Choroid plexus epithelial cell (primary cell): ENCODE data around the gene COL21A1.

Experiments used
- DNase-seq: peaks from one replicate; pipeline ENCODE4 v3.0.0-alpha.2; 2010; ENCODE audit warnings: low read depth
- H3K4me3 ChIP-seq: 2 replicates; pipeline ENCODE4 v1.5.1; 2011; ENCODE audit warnings: low read depth, mild to moderate bottlenecking, control low read depth, low read length, moderate library complexity
- TF ChIP-seq, protein P1 (sequence below): conservative IDR thresholded peaks from 2 replicates; pipeline ENCODE4 v1.5.1; 2011; ENCODE audit warnings: low read depth, mild to moderate bottlenecking, control low read depth, inconsistent platforms, low read length, moderate library complexity

The COL21A1 gene

DNA sequence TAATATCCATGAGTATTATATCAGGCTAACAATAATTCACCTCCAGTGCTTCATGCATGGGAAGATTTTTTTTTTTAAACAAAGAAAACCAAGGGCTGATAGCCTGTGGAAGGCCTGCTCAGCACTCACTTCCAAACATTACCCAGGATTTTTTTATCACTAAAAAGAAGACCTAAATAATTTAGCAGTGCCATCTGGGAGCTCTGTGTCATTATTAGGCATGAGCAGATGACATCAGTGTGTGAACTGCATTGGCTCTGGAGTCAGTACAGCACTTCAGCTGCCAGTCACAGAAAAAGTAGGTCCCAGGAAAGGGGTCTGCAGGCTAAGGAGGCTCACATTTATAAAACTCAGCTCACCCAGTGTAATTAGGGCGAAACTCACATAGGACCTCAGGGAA lies 94.8 kb downstream of the COL21A1 start:
- no peak overlapping the region for H3K4me3 ChIP-seq
- TF ChIP-seq, protein P1, sequence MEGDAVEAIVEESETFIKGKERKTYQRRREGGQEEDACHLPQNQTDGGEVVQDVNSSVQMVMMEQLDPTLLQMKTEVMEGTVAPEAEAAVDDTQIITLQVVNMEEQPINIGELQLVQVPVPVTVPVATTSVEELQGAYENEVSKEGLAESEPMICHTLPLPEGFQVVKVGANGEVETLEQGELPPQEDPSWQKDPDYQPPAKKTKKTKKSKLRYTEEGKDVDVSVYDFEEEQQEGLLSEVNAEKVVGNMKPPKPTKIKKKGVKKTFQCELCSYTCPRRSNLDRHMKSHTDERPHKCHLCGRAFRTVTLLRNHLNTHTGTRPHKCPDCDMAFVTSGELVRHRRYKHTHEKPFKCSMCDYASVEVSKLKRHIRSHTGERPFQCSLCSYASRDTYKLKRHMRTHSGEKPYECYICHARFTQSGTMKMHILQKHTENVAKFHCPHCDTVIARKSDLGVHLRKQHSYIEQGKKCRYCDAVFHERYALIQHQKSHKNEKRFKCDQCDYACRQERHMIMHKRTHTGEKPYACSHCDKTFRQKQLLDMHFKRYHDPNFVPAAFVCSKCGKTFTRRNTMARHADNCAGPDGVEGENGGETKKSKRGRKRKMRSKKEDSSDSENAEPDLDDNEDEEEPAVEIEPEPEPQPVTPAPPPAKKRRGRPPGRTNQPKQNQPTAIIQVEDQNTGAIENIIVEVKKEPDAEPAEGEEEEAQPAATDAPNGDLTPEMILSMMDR = no peak
- DNase-seq = no peak

DNA sequence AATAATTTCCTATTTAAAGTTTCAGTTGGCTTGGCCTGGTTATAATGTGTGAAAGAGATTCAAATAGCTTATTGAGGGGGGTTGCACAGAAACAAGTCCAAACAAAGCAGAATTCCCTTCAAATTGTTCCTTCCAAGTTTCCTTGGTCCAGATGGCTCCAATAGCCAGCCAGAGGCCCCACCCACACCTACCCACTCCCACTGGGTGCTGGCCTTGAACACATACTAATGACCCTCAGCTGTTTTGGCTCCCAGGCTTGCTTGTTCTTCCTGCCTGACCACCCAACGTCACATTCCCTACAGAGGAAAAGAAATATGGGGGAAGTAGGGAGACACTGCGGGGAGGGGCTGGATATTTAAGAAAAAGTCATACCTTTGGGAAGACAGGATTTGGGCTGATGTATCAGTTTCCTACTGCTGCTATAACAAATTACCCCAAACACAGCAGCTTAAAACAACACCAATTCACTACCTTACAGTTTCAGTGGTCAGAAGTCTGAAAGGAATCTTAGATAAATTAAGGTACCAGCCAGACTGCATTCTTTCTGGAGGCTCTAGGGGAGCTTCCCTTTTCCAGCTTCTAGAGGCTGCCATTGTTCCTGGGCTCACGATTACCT lies 95.7 kb downstream of the COL21A1 start:
- TF ChIP-seq, protein P1 = no peak
- no peak for DNase-seq
- H3K4me3 ChIP-seq = no peak overlapping the region

DNA sequence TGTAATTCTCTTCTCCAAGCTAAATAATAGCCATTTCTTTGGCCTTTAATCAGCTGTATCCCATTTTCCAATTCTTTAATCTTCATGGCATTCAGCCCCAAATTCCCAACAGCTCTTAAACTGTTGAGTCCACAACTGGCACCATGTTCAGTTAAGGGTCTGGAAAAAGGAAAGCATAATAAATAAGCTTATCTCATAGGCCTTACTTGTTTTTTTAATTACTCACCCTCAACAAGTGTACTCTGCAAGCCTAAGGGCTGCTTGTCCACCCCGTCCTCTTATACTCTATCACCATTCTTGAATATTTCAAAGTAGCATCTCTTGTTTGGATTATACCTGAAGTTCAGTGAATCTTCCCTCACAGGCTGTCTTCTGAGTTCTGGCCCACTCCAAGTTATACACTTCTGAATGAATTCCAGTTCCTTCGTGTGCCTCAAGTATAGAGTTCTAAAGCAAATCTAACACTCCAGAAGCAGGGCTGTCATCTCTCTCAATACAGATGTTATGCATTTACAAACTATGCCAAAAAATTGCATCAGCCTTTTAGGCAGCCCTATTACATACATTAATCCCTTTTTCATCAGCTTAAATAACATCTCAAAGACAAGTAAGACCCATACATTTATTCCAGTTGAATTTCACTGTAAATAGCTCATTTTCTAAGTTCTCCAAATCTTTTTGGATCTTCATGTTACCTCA lies 98.7 kb downstream of the COL21A1 start:
- DNase-seq = peak; percentile 58
- no peak overlapping the region for H3K4me3 ChIP-seq
- TF ChIP-seq, protein P1 = no peak

DNA sequence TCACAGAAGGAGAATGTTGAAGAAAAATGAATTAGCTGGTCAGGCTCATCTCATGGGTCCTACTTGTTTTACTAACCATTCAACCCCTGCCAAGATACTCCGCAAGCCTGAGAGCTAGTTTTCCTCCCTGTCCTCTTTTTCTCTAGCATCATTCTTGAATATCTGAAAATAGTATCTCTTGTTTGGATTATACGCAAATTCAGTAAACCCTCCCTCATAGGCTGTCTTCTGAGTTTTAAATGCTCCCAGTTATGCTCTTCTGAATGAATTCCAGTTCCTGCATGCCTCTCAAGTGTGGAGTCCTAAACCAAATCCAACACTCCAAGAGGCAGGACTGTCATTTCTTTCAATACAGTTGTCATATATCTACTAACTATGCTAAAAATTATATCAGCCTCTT lies 99.6 kb downstream of the COL21A1 start:
- no peak for DNase-seq
- no peak overlapping the region for H3K4me3 ChIP-seq
- TF ChIP-seq, protein P1 = no peak

DNA sequence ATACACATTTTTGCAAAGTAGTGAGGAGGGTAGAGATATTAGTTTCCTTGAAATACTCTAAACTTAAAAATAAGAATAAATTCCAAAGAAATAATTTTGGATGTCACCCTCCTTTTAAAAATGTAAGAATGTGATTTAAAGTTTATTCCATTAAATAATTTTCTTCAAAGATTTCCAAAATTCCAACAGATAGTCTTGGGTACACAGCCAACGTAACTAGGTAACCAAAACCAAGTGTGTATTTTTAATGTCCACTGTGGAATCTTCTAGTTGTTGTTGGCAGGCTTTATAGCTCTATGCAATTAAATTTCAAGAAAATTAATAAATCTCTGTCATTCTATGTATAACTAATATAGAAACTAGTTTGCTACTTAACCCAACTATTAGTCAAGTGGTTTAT lies 101.3 kb downstream of the COL21A1 start:
- no peak overlapping the region for H3K4me3 ChIP-seq
- no peak for DNase-seq
- TF ChIP-seq, protein P1 = no peak

DNA sequence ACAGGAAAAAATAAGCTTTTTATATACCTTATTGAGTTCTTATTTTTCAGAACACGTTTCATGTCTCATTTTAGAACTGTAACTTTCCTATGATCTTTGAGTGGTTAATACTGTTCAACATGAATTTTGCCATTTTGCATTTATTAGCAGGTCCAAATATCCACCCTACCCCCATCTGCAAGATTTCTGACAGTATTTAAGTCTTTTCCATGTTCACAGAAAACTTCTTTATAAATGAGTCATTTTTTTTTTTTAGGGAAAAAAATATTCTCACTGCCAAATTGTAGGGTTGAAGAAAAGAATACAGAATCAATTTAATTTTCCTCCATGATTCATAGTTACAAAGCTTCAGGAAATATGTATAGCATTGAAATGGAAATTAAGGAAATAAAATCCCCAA lies 101.8 kb downstream of the COL21A1 start:
- TF ChIP-seq, protein P1 = no peak
- DNase-seq = no peak

More for the DNA sequence above, 101.8 kb downstream of the COL21A1 start:
- H3K4me3 ChIP-seq = no peak overlapping the region
